Vagina (tissue), 2 donors: ENCODE results near the gene RASAL2.

Experiments used
- CTCF ChIP-seq, 3 experiments: fragments of 450-650 bp in 2 of 3; fragments of 200-600 bp in 1 of 3; sonication (generic) in 1 of 3; IDR thresholded peaks; one replicate each; pipeline ENCODE4 v1.5.1; 2017 to 2019; ENCODE audit warnings: antibody characterized with exemption in 3 of 3, mild to moderate bottlenecking in 2 of 3, moderate library complexity in 2 of 3
- POLR2A ChIP-seq, 2 donors: fragments of 450-650 bp; IDR thresholded peaks; one replicate each; pipeline ENCODE4 v1.6.1; 2017; ENCODE audit warnings: antibody characterized with exemption in 2 of 2, mild to moderate bottlenecking in 2 of 2, moderate library complexity in 2 of 2

DNA sequence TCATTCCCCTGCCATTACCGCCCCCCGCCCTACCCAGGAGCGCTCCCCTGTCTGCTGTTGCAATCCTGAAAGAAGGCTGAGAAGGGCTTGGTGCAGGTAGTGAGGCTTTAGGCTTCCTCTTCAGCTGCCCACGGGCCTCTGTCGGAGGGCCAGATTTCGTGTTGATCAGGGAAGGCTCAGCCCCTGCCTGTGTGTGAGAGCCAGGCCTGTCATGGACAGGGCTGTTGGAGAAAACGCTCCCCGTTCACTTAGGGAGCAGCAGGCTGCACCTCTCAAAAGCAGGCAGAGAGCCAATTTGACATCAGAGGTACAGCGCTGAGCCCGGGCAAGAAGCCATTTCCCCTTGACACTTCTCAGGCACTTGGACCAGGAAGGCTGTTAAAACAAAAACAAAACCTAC, 438.0 kb downstream of the RASAL2 start:
- TF ChIP-seq CTCF (IDR thresholded peaks at IDR 0.05) (no peak), POLR2A (IDR thresholded peaks at IDR 0.05) (no peak)
